Endothelial cell of umbilical vein (primary cell): Measurements from ENCODE around the gene ERICH3. TPM values are rescaled to one million over a fixed set of nuclear protein-coding genes. Genes with fewer than 3 reads are reported as not detected.

ENCODE experiments used
- BruUV-seq: library from RNA; stranded (reverse); fragments of 400-500 nt; replicated peaks from 2 replicates; lab custom pipeline; 2021; lab: Mats Ljungman, UMichigan
- CTCF ChIA-PET: fragments of 300-600, 350-600 bp; sonication (Branson Sonifier 250); formaldehyde crosslinking; loops from one replicate; lab custom pipeline; 2021; ENCODE audit warnings: antibody characterized with exemption, inconsistent platforms; lab: Charles Lee
- POLR2A ChIA-PET: fragments of 300-600, 350-600 bp; sonication (Branson Sonifier 250); formaldehyde crosslinking; loops from one replicate; lab custom pipeline; 2021; ENCODE audit warnings: antibody characterized with exemption, inconsistent platforms; lab: Charles Lee
- DNase-seq: peaks from one replicate; pipeline ENCODE4 v3.0.0-alpha.2; 2011; ENCODE audit warnings: low read depth, low spot score
- FAIRE-seq: peaks from 2 replicates; lab custom pipeline; 2011; peaks lifted over from hg19 to GRCh38; lab: Jason Lieb, UNC
- H2AFZ ChIP-seq: 2 replicates; pipeline ENCODE4 v1.6.0; 2012; ENCODE audit warnings: low read depth, low read length, control low read depth, inconsistent platforms
- H3K27ac ChIP-seq: 2 replicates; pipeline ENCODE4 v1.5.1; 2011; ENCODE audit warnings: low read depth, mild to moderate bottlenecking, control low read depth, low read length, moderate library complexity; ENCODE audit not compliant: insufficient read depth
- H3K27me3 ChIP-seq, 2 experiments: 2 replicates each; pipeline versions ENCODE4 v1.6.0 to v1.6.1; 2011; ENCODE audit warnings: low read length in 2 of 2, mixed read lengths in 1 of 2; ENCODE audit not compliant: control insufficient read depth in 2 of 2, insufficient read depth in 2 of 2
- H3K36me3 ChIP-seq, 2 experiments: 2 replicates in 1 of 2; 3 replicates in 1 of 2; pipeline ENCODE4 v1.5.1; 2011; ENCODE audit warnings: low read length in 2 of 2, mild to moderate bottlenecking in 1 of 2, moderate library complexity in 1 of 2; ENCODE audit not compliant: control insufficient read depth in 2 of 2, insufficient read depth in 2 of 2; ENCODE audit errors: extremely low read depth in 1 of 2
- H3K4me1 ChIP-seq: 3 replicates; pipeline ENCODE4 v1.5.1; 2011; ENCODE audit warnings: mild to moderate bottlenecking, low read length; ENCODE audit not compliant: control insufficient read depth, insufficient read depth; ENCODE audit errors: extremely low read depth
- H3K4me2 ChIP-seq: 2 replicates; pipeline ENCODE4 v1.6.1; 2011; ENCODE audit warnings: low read length, control low read depth, mixed read lengths; ENCODE audit not compliant: insufficient read depth
- H3K4me3 ChIP-seq, 3 experiments: fragments of 200-600 bp in 1 of 3; sonication (generic), shearing (Covaris generic) in 1 of 3; replicated peaks in 1 of 3; 2 replicates each; pipeline ENCODE4 v1.5.1; 2011 to 2016; ENCODE audit warnings: control low read depth in 3 of 3, low read length in 3 of 3, mild to moderate bottlenecking in 2 of 3, inconsistent platforms in 1 of 3, low read depth in 1 of 3, moderate library complexity in 1 of 3; ENCODE audit not compliant: insufficient read depth in 1 of 3
- H3K79me2 ChIP-seq: 2 replicates; pipeline ENCODE4 v1.6.0; 2012; ENCODE audit warnings: low read length, inconsistent platforms; ENCODE audit not compliant: control insufficient read depth, insufficient read depth
- H3K9ac ChIP-seq: replicated peaks from 2 replicates; pipeline ENCODE3; 2011; ENCODE audit warnings: low read length, control low read depth; ENCODE audit not compliant: insufficient read depth; ENCODE audit errors: extremely low read depth
- H3K9me1 ChIP-seq: replicated peaks from 3 replicates; pipeline ENCODE4 v1.6.0; 2011; ENCODE audit warnings: mild to moderate bottlenecking, low read length; ENCODE audit not compliant: control insufficient read depth, insufficient read depth; ENCODE audit errors: extremely low read depth
- H3K9me3 ChIP-seq: replicated peaks from 2 replicates; pipeline ENCODE4 v1.5.1; 2012; ENCODE audit warnings: low read length, inconsistent platforms; ENCODE audit not compliant: control insufficient read depth, insufficient read depth
- H4K20me1 ChIP-seq: replicated peaks from 2 replicates; pipeline ENCODE3; 2011; ENCODE audit warnings: mild to moderate bottlenecking, low read length; ENCODE audit not compliant: control insufficient read depth, insufficient read depth; ENCODE audit errors: extremely low read depth
- CTCF ChIP-seq, 2 donors: IDR thresholded peaks; 1 replicate in 1 of 2; 2 replicates in 1 of 2; pipeline ENCODE4 v1.5.1; 2011; ENCODE audit warnings: low read length in 2 of 2, mild to moderate bottlenecking in 2 of 2, moderate library complexity in 2 of 2, control low read depth in 1 of 2, inconsistent platforms in 1 of 2, low read depth in 1 of 2; ENCODE audit not compliant: insufficient read depth in 1 of 2; ENCODE audit errors: extremely low read depth in 1 of 2
- EZH2 ChIP-seq: IDR thresholded peaks from 2 replicates; pipeline ENCODE4 v1.6.1; 2012; ENCODE audit warnings: borderline replicate concordance, low read depth, mild to moderate bottlenecking, moderate library complexity, low read length, inconsistent platforms; ENCODE audit not compliant: severe bottlenecking
- FOS ChIP-seq: IDR thresholded peaks from 2 replicates; pipeline ENCODE4 v1.6.1; 2011; ENCODE audit warnings: mild to moderate bottlenecking, low read length, moderate library complexity, borderline replicate concordance; ENCODE audit not compliant: insufficient read depth
- GATA2 ChIP-seq: IDR thresholded peaks from 2 replicates; pipeline ENCODE4 v1.7.0; 2011; ENCODE audit warnings: low read depth, mild to moderate bottlenecking, moderate library complexity, mixed read lengths, low read length; ENCODE audit not compliant: insufficient read length, insufficient read depth
- JUN ChIP-seq: IDR thresholded peaks from 2 replicates; pipeline ENCODE4 v1.6.1; 2011; ENCODE audit warnings: borderline replicate concordance, low read depth; ENCODE audit not compliant: insufficient read length, insufficient read depth
- MAX ChIP-seq: IDR thresholded peaks from 2 replicates; pipeline ENCODE4 v1.6.1; 2011; ENCODE audit not compliant: insufficient read depth, insufficient read length
- MYC ChIP-seq: IDR thresholded peaks from one replicate; pipeline ENCODE4 v1.6.1; 2011; ENCODE audit warnings: mild to moderate bottlenecking, low read depth, low read length
- POLR2A ChIP-seq: IDR thresholded peaks from 2 replicates; pipeline ENCODE4 v1.6.1; 2012; ENCODE audit warnings: low read depth, mild to moderate bottlenecking, control low read depth, low read length
- POLR2AphosphoS5 ChIP-seq: IDR thresholded peaks from 2 replicates; pipeline ENCODE4 v1.6.1; 2012; ENCODE audit warnings: low read depth, mild to moderate bottlenecking, control low read depth, low read length, moderate library complexity; ENCODE audit not compliant: insufficient read depth
- dilution Hi-C: fragments of 300-500 bp; cut with MboI; formaldehyde crosslinking; loops from one replicate; pipeline ENCODE4 v1.15.0; 2019; ENCODE audit warnings: low sequenced_read_pairs; ENCODE audit not compliant: extremely low pct_ligation_motif_present
- intact Hi-C: fragments of 100-400 bp; cut with micrococcal nuclease; formaldehyde crosslinking; loops from one replicate; pipeline ENCODE4 v1.10.0; 2022
- polyA plus RNA-seq, 4 experiments: library from polyadenylated mRNA; depleted of rRNA in 3 of 4; stranded (reverse) in 3 of 4; unstranded in 1 of 4; fragments of >200 nt; gene quantifications; 2 replicates each; pipeline versions ENCODE4 v1.2.1 to v1.2.3, GENCODE V29; 2011 to 2012; ENCODE audit warnings: missing spikeins in 1 of 4
- total RNA-seq: library from RNA; stranded (reverse); gene quantifications from 2 replicates; pipeline ENCODE4 v1.2.3, GENCODE V29; 2021

ERICH3 gene
- total and polyA plus RNA-seq, 2 donors (not counting 3 experiments of a cell fraction or from before 2014, with no cell fraction given) = not detected

- dilution Hi-C loops = no loop called here
- H3K9me3 ChIP-seq = no peaks in the 10 kb centered on the region
- FAIRE-seq (no peak), DNase-seq (no peak)
- no peaks in the 10 kb centered on the region for H3K9me1 ChIP-seq
- intact Hi-C loops = no loop called here
- H4K20me1 ChIP-seq = no peaks in the 10 kb centered on the region
- no peak for TF ChIP-seq CTCF (IDR thresholded peaks at IDR 0.05; ENCODE audit: extremely low read depth in 1 of 2, insufficient read depth in 1 of 2, low read depth in 1 of 2, low read length in 2 of 2)
- no peak for TF ChIP-seq GATA2
- no peak for TF ChIP-seq MAX
- no peak for TF ChIP-seq POLR2A
- TF ChIP-seq FOS = no peak
- TF ChIP-seq MYC = no peak
- no peak for TF ChIP-seq POLR2AphosphoS5
- no peak for TF ChIP-seq JUN
- no peak for TF ChIP-seq EZH2
- H2AFZ ChIP-seq = no peak overlapping the region
- ChIA-PET POLR2A (no interaction called here), CTCF (no interaction called here)
- H3K27ac ChIP-seq = no peak overlapping the region
- no peak overlapping the region for H3K4me3 ChIP-seq
- H3K9ac ChIP-seq = no peak overlapping the region
- BruUV-seq = no TSS peak
- no peaks in the 10 kb centered on the region for H3K36me3 ChIP-seq
- H3K4me2 ChIP-seq = no peak overlapping the region
- H3K79me2 ChIP-seq = no peaks in the 10 kb centered on the region
- no peaks in the 10 kb centered on the region for H3K4me1 ChIP-seq
- H3K27me3 ChIP-seq = no peaks in the 10 kb centered on the region
These were observed 139.4 kb downstream of the ERICH3 start for GRCh38 chr1:74534241-74534640.
